ENCODE measurements around the gene EHD3.

EHD3 gene

GRCh38 chr2:31235504-31235902 lies 1.6 kb downstream of the EHD3 start:
- no peak for DNase-seq (ENCODE audit: low read depth in 1 of 2, low spot score in 1 of 2)
- Histone ChIP-seq H3K4me3 (replicated peaks; ENCODE audit: insufficient read depth, low read length) (no peak overlapping the region), H3K27ac (replicated peaks) (no peak overlapping the region), H3K27me3 (ENCODE audit: insufficient read depth, poor library complexity, severe bottlenecking) (peaks cover 2% of the 10 kb centered on the region)
- TF ChIP-seq SPI1 (IDR thresholded peaks at IDR 0.05; ENCODE audit: borderline replicate concordance, low read depth), result no peak
- no peak for TF ChIP-seq GABPA (IDR thresholded peaks at IDR 0.05; ENCODE audit: low read depth)
- no peak for TF ChIP-seq POLR2AphosphoS5 (IDR thresholded peaks at IDR 0.05; ENCODE audit: low read depth)
- TF ChIP-seq CTCF (IDR thresholded peaks at IDR 0.05; ENCODE audit: insufficient read depth, low read length), result no peak
- no peak for TF ChIP-seq REST (IDR thresholded peaks at IDR 0.05; ENCODE audit: insufficient replicate concordance, low read depth)

- Histone ChIP-seq H3K27ac (replicated peaks) (no peak overlapping the region), H3K4me3 (replicated peaks; ENCODE audit: insufficient read depth, low read length) (no peak overlapping the region), H3K27me3 (ENCODE audit: insufficient read depth, poor library complexity, severe bottlenecking) (peaks cover 2% of the 10 kb centered on the region)
- no peak for TF ChIP-seq POLR2AphosphoS5 (IDR thresholded peaks at IDR 0.05; ENCODE audit: low read depth)
- TF ChIP-seq CTCF (IDR thresholded peaks at IDR 0.05; ENCODE audit: insufficient read depth, low read length), result no peak
- no peak for TF ChIP-seq SPI1 (IDR thresholded peaks at IDR 0.05; ENCODE audit: borderline replicate concordance, low read depth)
- TF ChIP-seq GABPA (IDR thresholded peaks at IDR 0.05; ENCODE audit: low read depth), result no peak
- no peak for TF ChIP-seq REST (IDR thresholded peaks at IDR 0.05; ENCODE audit: insufficient replicate concordance, low read depth)
- no peak for DNase-seq (ENCODE audit: low read depth in 1 of 2, low spot score in 1 of 2)
Observed at GRCh38 chr2:31236433-31237205, 2.7 kb downstream of the EHD3 start.

GRCh38 chr2:31237348-31238017 lies 3.5 kb downstream of the EHD3 start:
- no peak overlapping the region for H3K4me3 ChIP-seq (replicated peaks; ENCODE audit: insufficient read depth, low read length)
- DNase-seq (ENCODE audit: low read depth in 1 of 2, low spot score in 1 of 2), result no peak
- TF ChIP-seq SPI1 (IDR thresholded peaks at IDR 0.05; ENCODE audit: borderline replicate concordance, low read depth) (no peak), REST (IDR thresholded peaks at IDR 0.05; ENCODE audit: insufficient replicate concordance, low read depth) (no peak), GABPA (IDR thresholded peaks at IDR 0.05; ENCODE audit: low read depth) (no peak)
- peaks cover 2% of the 10 kb centered on the region for H3K27me3 ChIP-seq (ENCODE audit: insufficient read depth, poor library complexity, severe bottlenecking)
- no peak overlapping the region for H3K27ac ChIP-seq (replicated peaks)
